ENCODE measurements around the gene PLAAT4.
"Not testable (repeated sequence)": the region's sequence is repeated elsewhere in the genome, so short reads cannot be mapped to it uniquely, and the experiment has no call there.

PLAAT4 gene

GRCh38 chr11:63521896-63522295, 14.7 kb upstream of the PLAAT4 start:
- DNase-seq (ENCODE audit: insufficient read length, low spot score), result no peak
- TF ChIP-seq CTCF (IDR thresholded peaks at IDR 0.05; ENCODE audit: insufficient read depth, missing control alignments), result no peak
- FAIRE-seq, result no peak

- FAIRE-seq (no peak), DNase-seq (ENCODE audit: insufficient read length, low spot score) (no peak)
- no peak for TF ChIP-seq CTCF (IDR thresholded peaks at IDR 0.05; ENCODE audit: insufficient read depth, missing control alignments)
Measured at GRCh38 chr11:63523151-63523550, 13.5 kb upstream of the PLAAT4 start.

- DNase-seq (ENCODE audit: insufficient read length, low spot score), result no peak
Measured at GRCh38 chr11:63527667-63528066, 8.9 kb upstream of the PLAAT4 start.

GRCh38 chr11:63528156-63528555, 8.5 kb upstream of the PLAAT4 start:
- not testable (repeated sequence) for FAIRE-seq; DNase-seq (ENCODE audit: insufficient read length, low spot score)

More at GRCh38 chr11:63527667-63528066, 8.9 kb upstream of the PLAAT4 start:
- FAIRE-seq, result no peak
- no peak for TF ChIP-seq CTCF (IDR thresholded peaks at IDR 0.05; ENCODE audit: insufficient read depth, missing control alignments)

GRCh38 chr11:63528729-63529278, 7.8 kb upstream of the PLAAT4 start:
- not testable (repeated sequence) for DNase-seq (ENCODE audit: insufficient read length, low spot score); FAIRE-seq

- DNase-seq (ENCODE audit: insufficient read length, low spot score); FAIRE-seq: not testable (repeated sequence)
Measured at GRCh38 chr11:63529373-63529772, 7.2 kb upstream of the PLAAT4 start.

GRCh38 chr11:63530021-63530420, 6.6 kb upstream of the PLAAT4 start:
- FAIRE-seq, result no peak

GRCh38 chr11:63531074-63531792, 5.4 kb upstream of the PLAAT4 start:
- not testable (repeated sequence) for FAIRE-seq; DNase-seq (ENCODE audit: insufficient read length, low spot score)

More at GRCh38 chr11:63530021-63530420, 6.6 kb upstream of the PLAAT4 start:
- DNase-seq (ENCODE audit: insufficient read length, low spot score), result no peak
- TF ChIP-seq CTCF (IDR thresholded peaks at IDR 0.05; ENCODE audit: insufficient read depth, missing control alignments), result no peak

GRCh38 chr11:63532117-63532516, 4.5 kb upstream of the PLAAT4 start:
- FAIRE-seq, result no peak
- TF ChIP-seq CTCF (IDR thresholded peaks at IDR 0.05; ENCODE audit: insufficient read depth, missing control alignments), result no peak

More at GRCh38 chr11:63532117-63532516, 4.5 kb upstream of the PLAAT4 start:
- no peak for DNase-seq (ENCODE audit: insufficient read length, low spot score)

Measured in D721Med (cell line).